Transverse colon (tissue), 4 donors: ENCODE results near the gene PNMA3.
"Not testable (repeated sequence)": the region's sequence is repeated elsewhere in the genome, so short reads cannot be mapped to it uniquely, and the experiment has no call there.

Experiments
- CTCF ChIP-seq, 5 experiments: fragments of 200-600 bp in 3 of 5; fragments of 450-650 bp in 2 of 5; sonication (generic) in 3 of 5; IDR thresholded peaks; 1 replicate in 2 of 5; 2 replicates in 3 of 5; pipeline ENCODE4 v1.5.1; 2016 to 2017; ENCODE audit warnings: antibody characterized with exemption in 5 of 5, inconsistent platforms in 3 of 5, mild to moderate bottlenecking in 2 of 5, moderate library complexity in 1 of 5
- EP300 ChIP-seq: sonication (generic); formaldehyde crosslinking; IDR thresholded peaks from one replicate; pipeline ENCODE4 v1.6.1; 2017; ENCODE audit warnings: antibody characterized with exemption, low read depth
- POLR2A ChIP-seq: fragments of 450-650 bp; IDR thresholded peaks from one replicate; pipeline ENCODE4 v1.6.1; 2016; ENCODE audit warnings: antibody characterized with exemption, mild to moderate bottlenecking, moderate library complexity
- POLR2AphosphoS5 ChIP-seq, 3 donors: sonication (generic); formaldehyde crosslinking; IDR thresholded peaks; one replicate each; pipeline ENCODE4 v1.6.1; 2016; ENCODE audit warnings: antibody characterized with exemption in 3 of 3

- TF ChIP-seq POLR2A; CTCF (IDR thresholded peaks at IDR 0.05); EP300; POLR2AphosphoS5 (IDR thresholded peaks at IDR 0.05): not testable (repeated sequence)
These were observed 27.8 kb upstream of the PNMA3 start for GRCh38 chrX:153028487-153028886.
